Breast epithelium (tissue), 4 donors: ENCODE results near the gene SGPP1. TPM values are rescaled to one million over a fixed set of nuclear protein-coding genes. Genes with fewer than 3 reads are reported as not detected.
"Not testable (repeated sequence)": the region's sequence is repeated elsewhere in the genome, so short reads cannot be mapped to it uniquely, and the experiment has no call there.

Experiments
- DNase-seq, 2 donors: peaks; one replicate each; pipeline ENCODE4 v3.0.0-alpha.2; 2019; ENCODE audit warnings: low spot score in 2 of 2
- H3K27ac ChIP-seq, 2 donors: fragments of 200-600 bp; sonication (generic) in 1 of 2; one replicate each; pipeline ENCODE4 v1.5.1; 2016 to 2019; ENCODE audit warnings: mild to moderate bottlenecking in 1 of 2
- H3K27me3 ChIP-seq, 2 donors: fragments of 200-600 bp; sonication (generic) in 1 of 2; one replicate each; pipeline versions ENCODE4 v1.5.1 to v1.6.0; 2017 to 2019; ENCODE audit warnings: control low read depth in 1 of 2, mild to moderate bottlenecking in 1 of 2
- H3K36me3 ChIP-seq: fragments of 200-600 bp; one replicate; pipeline ENCODE4 v1.5.1; 2019
- H3K4me1 ChIP-seq, 2 donors: fragments of 200-600 bp; sonication (generic); one replicate each; pipeline ENCODE4 v1.5.1; 2016 to 2019; ENCODE audit warnings: control low read depth in 1 of 2
- H3K4me3 ChIP-seq, 3 donors: fragments of 200-600 bp; sonication (generic); 1 replicate in 2 of 3; 2 replicates in 1 of 3; pipeline ENCODE4 v1.5.1; 2016 to 2019; ENCODE audit warnings: mild to moderate bottlenecking in 3 of 3, moderate library complexity in 2 of 3
- H3K9me3 ChIP-seq, 2 donors: fragments of 200-600 bp; sonication (generic) in 1 of 2; one replicate each; pipeline ENCODE4 v1.5.1; 2016 to 2019; ENCODE audit warnings: control low read depth in 1 of 2
- CTCF ChIP-seq, 3 donors: fragments of 450-650 bp; IDR thresholded peaks; one replicate each; pipeline ENCODE4 v1.5.1; 2016 to 2017; ENCODE audit warnings: antibody characterized with exemption in 3 of 3, mild to moderate bottlenecking in 3 of 3, moderate library complexity in 3 of 3
- POLR2A ChIP-seq: fragments of 450-650 bp; IDR thresholded peaks from one replicate; pipeline ENCODE4 v1.6.1; 2016; ENCODE audit warnings: antibody characterized with exemption, mild to moderate bottlenecking, moderate library complexity
- POLR2AphosphoS5 ChIP-seq, 3 donors: sonication (generic); formaldehyde crosslinking; IDR thresholded peaks; one replicate each; pipeline ENCODE4 v1.6.1; 2017; ENCODE audit warnings: antibody characterized with exemption in 3 of 3
- intact Hi-C: fragments of 100-400 bp; cut with DNase I; formaldehyde crosslinking; loops from one replicate; pipeline ENCODE4 v1.15.1; 2023; ENCODE audit warnings: low total_unique reads
- total RNA-seq, 3 donors: library from RNA; depleted of rRNA; stranded (reverse); fragments of >200 nt; gene quantifications; one replicate each; pipeline ENCODE4 v1.1.0, GENCODE V29; 2016

SGPP1 gene
- total RNA-seq, 3 donors from 2014 or later = 22.2 to 29.9 (median 22.3) TPM

- Histone ChIP-seq H3K4me3 (no peak overlapping the region), H3K9me3 (no peaks in the 10 kb centered on the region), H3K4me1 (no peaks in the 10 kb centered on the region), H3K27ac (no peak overlapping the region), H3K27me3 (no peaks in the 10 kb centered on the region), H3K36me3 (no peaks in the 10 kb centered on the region)
- no peak for DNase-seq
- intact Hi-C loops = no loop called here
- TF ChIP-seq POLR2AphosphoS5 (IDR thresholded peaks at IDR 0.05) (no peak), CTCF (IDR thresholded peaks at IDR 0.05) (no peak), POLR2A (no peak)
These were observed 64.2 kb downstream of the SGPP1 start for GRCh38 chr14:63663428-63664341.

GRCh38 chr14:63662776-63663175 is 65.1 kb downstream of the SGPP1 start:
- intact Hi-C loops = no loop called here
- no peak for DNase-seq
- TF ChIP-seq POLR2A (no peak), CTCF (IDR thresholded peaks at IDR 0.05) (no peak), POLR2AphosphoS5 (IDR thresholded peaks at IDR 0.05) (no peak)

GRCh38 chr14:63661881-63662280 is 66.0 kb downstream of the SGPP1 start:
- H3K4me1 ChIP-seq, H3K36me3 ChIP-seq, H3K4me3 ChIP-seq, intact Hi-C loops, H3K27ac ChIP-seq, H3K9me3 ChIP-seq, H3K27me3 ChIP-seq, DNase-seq: not testable (repeated sequence)

More at GRCh38 chr14:63662776-63663175, 65.1 kb downstream of the SGPP1 start:
- Histone ChIP-seq H3K4me3 (no peak overlapping the region), H3K27me3 (no peaks in the 10 kb centered on the region), H3K9me3 (no peaks in the 10 kb centered on the region), H3K36me3 (no peaks in the 10 kb centered on the region), H3K27ac (no peak overlapping the region), H3K4me1 (no peaks in the 10 kb centered on the region)

- no peaks in the 10 kb centered on the region for H3K4me1 ChIP-seq
- no peak for DNase-seq
- H3K36me3 ChIP-seq = no peaks in the 10 kb centered on the region
- no peaks in the 10 kb centered on the region for H3K27me3 ChIP-seq
- intact Hi-C loops = no loop called here
- no peaks in the 10 kb centered on the region for H3K9me3 ChIP-seq
- TF ChIP-seq POLR2AphosphoS5 (IDR thresholded peaks at IDR 0.05) (no peak), CTCF (IDR thresholded peaks at IDR 0.05) (no peak), POLR2A (no peak)
- H3K27ac ChIP-seq = no peak overlapping the region
- H3K4me3 ChIP-seq = no peak overlapping the region
These were observed 68.1 kb downstream of the SGPP1 start for GRCh38 chr14:63659726-63660125.

GRCh38 chr14:63656194-63656593 is 71.7 kb downstream of the SGPP1 start:
- Histone ChIP-seq H3K4me1 (no peaks in the 10 kb centered on the region), H3K27ac (no peak overlapping the region), H3K36me3 (no peaks in the 10 kb centered on the region), H3K4me3 (no peak overlapping the region), H3K27me3 (no peaks in the 10 kb centered on the region), H3K9me3 (no peaks in the 10 kb centered on the region)
- intact Hi-C loops = no loop called here
- no peak for DNase-seq
- no peak for TF ChIP-seq POLR2A
- TF ChIP-seq CTCF (IDR thresholded peaks at IDR 0.05) = no peak
- TF ChIP-seq POLR2AphosphoS5 (IDR thresholded peaks at IDR 0.05) = no peak
